Stimulated activated CD8-positive, alpha-beta memory T cell treated with anti-CD3 and anti-CD28 coated beads, Interleukin-12 subunit alpha, Interleukin-12 subunit beta, amount 100 ng/mL, for 1 hour (primary cell): ENCODE measurements around the gene SSBP4.
A peak's percentile ranks its signal among the peaks of the same experiment; 100 is the strongest.

ENCODE experiments used
- DNase-seq: peaks from one replicate; pipeline ENCODE4 v3.0.0-alpha.2; 2020; ENCODE audit warnings: low read depth

SSBP4 gene

DNA sequence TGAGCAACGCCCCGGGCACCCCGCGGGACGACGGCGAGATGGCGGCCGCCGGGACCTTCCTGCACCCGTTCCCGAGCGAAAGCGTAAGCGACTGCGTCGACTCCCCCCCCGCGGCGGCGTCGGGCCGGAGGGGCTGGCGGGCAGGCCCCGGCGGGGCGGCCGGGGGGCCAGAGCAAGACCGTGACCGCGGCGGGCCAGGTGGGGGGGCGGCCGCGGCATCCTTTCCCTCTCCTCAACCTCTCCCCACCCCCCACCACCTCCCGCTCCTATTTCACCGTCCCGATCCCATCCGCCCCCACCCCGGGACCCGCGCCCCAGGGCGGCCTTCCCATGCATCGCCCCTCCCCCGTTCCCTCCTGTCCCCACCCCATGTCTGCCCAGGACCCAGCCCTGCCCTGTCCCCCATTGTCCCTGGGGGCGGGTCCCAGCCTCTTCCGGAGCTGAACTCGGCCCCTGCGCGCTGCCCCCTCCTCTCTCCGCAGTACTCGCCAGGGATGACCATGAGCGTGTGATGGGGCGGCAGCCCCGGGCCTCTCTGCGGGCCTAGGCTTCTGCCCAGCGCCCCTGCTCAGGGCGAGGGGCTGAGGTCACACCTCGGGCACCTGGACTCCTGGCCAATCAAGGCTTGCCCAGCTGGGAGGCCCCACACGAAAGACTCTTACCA is 14.7 kb downstream of the SSBP4 start:
- no peak for DNase-seq

DNA sequence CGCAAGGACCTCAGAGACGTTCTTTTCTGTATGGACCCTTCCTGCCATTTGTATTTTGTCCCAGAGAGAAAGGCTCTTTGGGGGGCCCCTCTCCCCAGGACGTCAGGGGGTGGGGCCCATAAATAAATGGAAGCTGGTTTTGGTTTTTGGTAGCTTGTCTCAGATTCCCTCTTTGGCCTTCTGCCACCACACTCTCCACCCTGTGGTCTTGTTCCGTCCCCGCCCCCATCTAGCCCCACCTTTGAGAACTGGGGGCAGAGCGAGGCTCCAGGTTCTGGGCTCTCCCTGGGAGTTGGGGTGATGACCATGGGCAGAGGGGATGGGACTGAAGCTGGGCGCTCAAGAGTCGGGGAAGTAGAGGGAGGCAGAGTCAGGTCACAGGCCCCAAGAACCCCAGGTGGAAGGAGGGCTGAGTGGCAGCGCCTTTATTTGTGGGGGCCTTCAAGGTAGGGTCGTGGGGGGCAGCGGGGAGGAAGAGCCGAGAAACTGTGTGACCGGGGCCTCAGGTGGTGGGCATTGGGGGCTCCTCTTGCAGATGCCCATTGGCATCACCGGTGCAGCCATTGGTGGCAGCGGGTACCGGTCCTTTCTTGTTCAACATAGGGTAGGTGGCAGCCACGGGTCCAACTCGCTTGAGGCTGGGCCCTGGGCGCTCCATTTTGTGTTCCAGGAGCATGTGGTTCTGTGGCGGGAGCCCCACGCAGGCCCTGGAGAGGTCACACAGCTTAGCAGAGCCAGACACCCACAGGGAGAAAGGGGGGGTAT is 15.4 kb downstream of the SSBP4 start:
- no peak for DNase-seq

DNA sequence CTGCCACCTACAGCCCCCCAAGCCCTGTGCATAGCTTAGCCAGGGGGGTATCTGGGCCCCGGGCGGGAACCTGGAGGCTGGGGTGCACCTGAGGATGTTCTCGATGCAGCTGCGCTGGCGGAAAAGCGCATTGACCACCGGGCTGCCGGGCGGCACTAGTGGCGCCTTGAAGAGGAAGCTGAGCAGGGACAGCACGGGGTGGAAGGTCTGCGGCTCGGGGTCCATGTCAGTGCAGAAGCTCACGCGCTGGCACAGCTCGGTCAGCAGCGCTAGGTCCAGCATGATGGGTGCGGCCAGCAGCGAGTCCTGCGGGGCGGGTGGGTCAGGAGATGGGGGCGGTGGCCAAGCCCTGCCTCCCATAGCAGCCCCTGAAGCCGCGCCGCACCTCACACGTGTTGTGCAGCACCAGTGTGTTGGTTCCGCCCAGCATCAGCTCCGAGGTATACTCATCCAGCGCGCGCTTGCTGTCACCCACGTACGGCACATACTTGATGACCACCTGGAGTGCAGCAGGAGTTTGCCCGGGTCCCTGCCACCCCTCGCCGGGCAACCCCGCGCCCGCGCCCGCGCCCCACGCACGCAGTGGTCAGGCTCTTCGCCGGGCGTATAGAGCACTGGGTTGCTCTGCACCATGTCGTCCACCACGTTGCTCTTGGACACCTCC is 16.1 kb downstream of the SSBP4 start:
- no peak for DNase-seq

DNA sequence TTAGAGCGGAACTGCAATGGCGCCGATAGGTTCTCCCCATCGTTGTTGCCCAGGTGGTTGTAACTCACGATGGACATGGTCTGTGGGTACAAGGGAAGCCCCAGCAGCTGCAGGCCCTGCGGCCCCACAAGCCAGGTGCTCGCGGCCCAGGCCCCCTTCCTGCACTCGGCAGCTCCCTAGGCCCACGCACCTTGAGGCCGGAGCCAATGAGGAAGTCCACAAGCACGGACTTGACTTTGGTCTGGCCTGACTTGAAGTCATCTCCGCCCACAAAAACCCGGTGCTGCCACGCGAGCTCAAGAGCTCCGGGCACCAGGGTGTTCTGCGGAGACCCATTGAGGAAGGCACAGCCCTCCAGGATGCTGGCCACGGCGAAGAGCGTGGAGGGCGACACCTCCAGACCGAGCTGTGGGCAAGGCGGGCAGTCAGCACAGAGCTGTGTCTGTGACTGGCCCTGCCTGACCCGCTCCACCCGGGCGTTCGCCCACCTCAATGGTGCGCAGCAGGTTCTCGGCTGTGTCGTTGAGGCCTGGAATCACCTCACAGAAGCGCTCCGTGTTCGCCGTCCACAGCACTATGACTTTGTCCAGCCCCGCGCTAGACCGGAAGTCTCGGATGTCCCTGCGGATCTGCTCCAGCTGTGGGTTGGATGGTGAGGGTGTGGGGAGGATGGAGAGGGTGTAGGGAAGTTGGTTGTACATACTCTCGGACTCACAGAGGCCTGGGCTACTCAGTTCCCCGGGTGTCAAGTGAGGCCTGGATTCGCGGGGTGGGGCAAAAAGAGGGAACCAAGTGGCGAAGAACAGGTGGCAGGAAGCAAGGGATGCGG is 16.9 kb downstream of the SSBP4 start:
- DNase-seq, result no peak

DNA sequence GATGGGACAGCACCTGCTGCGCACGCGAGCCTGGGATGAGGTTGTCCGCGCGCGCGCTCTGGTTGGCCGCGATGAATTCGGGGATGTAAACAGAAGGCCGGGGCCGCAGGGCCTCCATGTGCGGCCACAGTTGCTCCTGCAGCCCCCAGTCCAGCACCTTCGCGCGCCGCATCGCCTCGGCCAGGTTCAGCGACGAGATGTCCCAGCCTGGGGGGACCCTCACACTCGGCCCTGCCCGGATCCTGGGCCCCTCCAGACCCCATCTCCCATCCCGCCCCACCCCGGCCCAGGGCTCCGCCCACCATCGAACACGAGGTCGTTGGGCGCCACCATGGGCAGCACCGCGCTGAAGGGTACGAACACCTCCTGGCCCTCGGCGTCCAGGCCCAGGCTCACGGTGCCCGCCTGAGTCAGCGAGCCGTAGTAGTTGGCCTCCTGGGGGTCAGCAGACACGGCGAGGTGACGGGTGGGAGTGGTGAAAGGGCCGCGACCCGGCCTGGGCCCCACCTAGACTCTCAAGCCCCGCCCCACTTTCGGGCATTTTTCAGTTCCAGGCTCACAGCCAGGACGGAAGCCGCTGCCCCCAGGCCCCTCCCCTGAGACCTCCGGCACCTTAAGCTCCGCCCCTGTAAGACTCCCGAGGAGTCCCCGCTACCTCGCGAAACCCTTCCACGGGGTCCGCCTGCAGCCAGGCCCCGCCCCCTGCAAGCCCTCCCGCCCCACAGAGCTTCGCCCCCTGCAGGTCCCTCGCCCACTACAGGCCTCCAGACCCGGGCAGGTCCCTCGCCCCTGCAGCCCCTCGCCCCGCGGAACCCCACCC is 17.7 kb downstream of the SSBP4 start:
- peak; percentile 75 for DNase-seq

DNA sequence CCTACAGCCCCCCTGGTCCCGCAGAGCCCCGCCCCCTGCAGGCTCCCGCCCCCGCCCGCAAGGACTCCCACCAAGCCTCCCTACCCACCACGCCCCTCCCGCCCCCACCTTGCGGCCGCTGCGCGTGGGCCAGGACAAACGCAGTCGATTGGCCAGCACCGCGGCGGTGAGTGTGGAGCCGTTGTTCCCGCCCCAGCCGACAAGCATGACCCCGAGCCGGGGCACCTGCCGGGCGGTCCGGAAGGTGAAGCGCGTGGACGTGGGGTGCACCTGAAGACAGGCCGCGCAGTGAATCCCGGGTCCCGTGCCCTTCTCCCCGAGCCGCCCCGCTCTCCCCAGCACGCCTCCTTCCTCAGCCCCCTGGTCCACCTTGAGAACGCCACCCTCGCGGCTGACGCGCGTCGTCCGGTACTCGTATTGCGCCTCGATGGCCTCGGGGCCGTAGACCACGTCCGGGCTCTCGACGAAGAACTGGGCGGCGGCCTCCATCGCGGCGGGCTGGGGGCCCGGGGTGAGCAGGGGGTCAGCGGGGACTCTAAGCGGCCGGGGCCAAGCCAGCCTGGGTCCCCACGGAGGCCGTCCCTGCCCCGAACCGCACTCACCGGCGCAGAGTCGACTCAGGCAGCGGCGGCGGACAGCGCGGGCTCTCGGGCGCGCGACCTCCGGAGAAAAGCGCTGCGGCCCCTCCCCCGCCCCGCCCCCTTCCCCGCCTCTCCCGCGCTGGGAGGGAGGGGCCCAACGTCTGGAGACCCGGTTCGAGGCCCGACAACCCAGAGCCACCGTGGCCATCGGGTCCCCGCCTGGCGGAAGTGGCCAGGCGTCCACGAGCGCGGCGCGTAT is 18.5 kb downstream of the SSBP4 start, which contains the start of gene ISYNA1:
Gene ISYNA1 (minus strand): TSS at position 643 of the 840 bp plus-strand sequence. CDS start 154 bp downstream, at position 489.
- peak; percentile 35 for DNase-seq

- no peak for DNase-seq
Observed at GRCh38 chr19:18438331-18439024, 19.3 kb downstream of the SSBP4 start.

GRCh38 chr19:18439025-18439909 is 20.1 kb downstream of the SSBP4 start:
- no peak for DNase-seq

- no peak for DNase-seq
Observed at GRCh38 chr19:18439910-18440237, 20.7 kb downstream of the SSBP4 start.

DNA sequence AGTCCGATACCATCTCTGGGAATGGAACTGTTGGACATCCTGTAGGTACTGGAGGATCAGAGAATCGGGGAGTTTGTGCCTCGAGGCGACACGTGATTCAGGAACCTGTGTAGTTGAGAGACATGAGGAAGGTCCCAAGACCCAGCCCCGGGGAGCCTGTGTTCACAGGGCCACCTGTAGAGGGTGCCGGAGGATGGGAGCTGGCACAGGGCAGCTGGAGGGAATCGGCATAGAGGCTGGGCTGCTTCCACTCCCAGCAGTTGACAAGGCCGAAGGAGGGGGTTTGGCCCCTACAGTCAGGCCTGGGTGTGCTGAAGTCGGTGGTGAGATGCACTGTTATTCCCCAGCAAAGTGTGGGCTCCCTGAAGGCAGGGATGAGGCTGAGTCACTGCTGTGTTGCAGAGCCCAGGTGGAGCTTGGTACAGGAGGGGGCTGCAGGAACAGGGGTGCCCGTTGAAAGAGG is 21.2 kb downstream of the SSBP4 start:
- DNase-seq, result no peak

- no peak for DNase-seq
Observed at GRCh38 chr19:18440936-18441803, 22.0 kb downstream of the SSBP4 start.

DNA sequence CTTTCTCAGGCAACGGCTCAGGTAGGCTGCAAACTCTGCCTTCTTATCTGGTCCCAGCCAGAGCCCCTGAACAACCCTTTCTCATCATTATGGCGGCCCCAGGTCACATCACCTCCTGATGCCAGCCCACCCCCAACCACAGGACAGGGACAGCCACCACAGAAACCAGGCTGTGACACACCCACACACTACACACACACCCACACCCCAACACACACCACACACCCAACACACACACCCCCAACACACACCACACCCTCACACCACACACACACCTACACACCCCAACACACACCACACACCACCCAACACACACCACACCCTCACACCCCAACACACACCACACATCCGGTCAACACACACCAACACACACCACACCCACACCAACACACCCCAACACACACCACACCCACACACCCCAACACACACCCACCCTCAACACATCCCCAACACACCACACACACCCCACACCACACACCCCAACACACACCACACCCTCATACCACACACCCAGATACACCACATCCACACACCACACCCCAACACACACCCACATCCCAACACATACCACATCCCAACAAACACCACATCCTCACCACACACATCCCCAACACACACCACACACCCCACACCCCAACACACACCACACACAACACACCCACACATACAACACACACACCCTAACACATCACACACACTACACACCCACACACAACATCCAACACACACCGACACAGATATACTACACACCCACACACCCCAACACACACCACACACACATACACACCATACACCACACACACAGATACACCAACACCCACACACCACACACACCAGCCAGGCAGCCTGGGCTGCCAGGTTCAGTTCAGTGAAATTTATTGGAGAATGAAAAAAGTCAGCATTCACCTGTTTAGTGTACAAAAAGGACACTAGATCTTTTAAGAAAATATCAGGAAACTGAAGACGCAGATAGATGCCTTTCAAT is 22.9 kb downstream of the SSBP4 start:
- DNase-seq, result no peak

- DNase-seq, result no peak
Observed at GRCh38 chr19:18442941-18443340, 23.7 kb downstream of the SSBP4 start.

- no peak for DNase-seq
Observed at GRCh38 chr19:18443406-18443805, 24.2 kb downstream of the SSBP4 start.

GRCh38 chr19:18443831-18444230 is 24.6 kb downstream of the SSBP4 start:
- no peak for DNase-seq

- no peak for DNase-seq
Observed at GRCh38 chr19:18444513-18444912, 25.3 kb downstream of the SSBP4 start.
